ENCODE results near the gene GDF10. TPM values are rescaled to one million over a fixed set of nuclear protein-coding genes. Genes with fewer than 3 reads are reported as not detected.

The GDF10 gene
- total RNA-seq, 2 experiments from 2014 or later, result 1.4 to 1.5 TPM

GRCh38 chr10:47319784-47320183, 19.8 kb downstream of the GDF10 start:
- H3K27me3 Mint-ChIP-seq, result no peaks in the 10 kb centered on the region
- ATAC-seq, result no peak
- CTCF ChIA-PET, result interaction anchor here (1.0 to 2.8 kb wide), 2 partner anchors 272 to 273 kb away, joined by 3 to 10 read pairs; no protein-coding TSS in a partner anchor
- H3K36me3 Mint-ChIP-seq (ENCODE audit: low read depth), result no peaks in the 10 kb centered on the region
- no peak for DNase-seq
- no peak overlapping the region for H3K4me3 Mint-ChIP-seq
- no peaks in the 10 kb centered on the region for H3K9me3 Mint-ChIP-seq
- H3K4me1 Mint-ChIP-seq (ENCODE audit: low read depth), result no peaks in the 10 kb centered on the region
- no peak for TF ChIP-seq CTCF (IDR thresholded peaks at IDR 0.05)
- intact Hi-C loops (cut with micrococcal nuclease), result no loop called here
- POLR2A ChIA-PET, result no interaction called here
- no peak overlapping the region for H3K27ac Mint-ChIP-seq

DNA sequence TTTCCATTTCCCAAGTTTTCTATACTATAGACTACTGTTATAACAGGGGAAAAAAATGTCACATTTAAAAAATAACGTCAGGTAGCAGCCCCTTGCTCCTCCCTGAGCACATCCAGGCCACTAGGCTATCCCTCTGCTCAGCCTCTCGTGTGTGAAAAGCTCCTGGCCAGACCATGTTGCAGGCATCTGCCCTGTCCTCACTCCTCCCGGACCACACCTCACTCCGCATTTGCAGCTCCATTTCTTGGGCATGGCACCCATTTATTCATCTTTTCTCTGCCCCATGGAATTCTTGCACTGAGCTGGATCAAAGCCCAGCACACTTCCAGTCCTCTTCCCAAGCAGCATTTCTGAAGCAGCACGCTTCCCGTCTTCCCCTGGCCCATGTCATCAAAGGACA, 20.8 kb downstream of the GDF10 start:
- intact Hi-C loops (cut with micrococcal nuclease), result no loop called here
- DNase-seq, result no peak
- no peaks in the 10 kb centered on the region for H3K4me1 Mint-ChIP-seq (ENCODE audit: low read depth)
- no peaks in the 10 kb centered on the region for H3K9me3 Mint-ChIP-seq
- H3K27me3 Mint-ChIP-seq, result no peaks in the 10 kb centered on the region
- ChIA-PET CTCF (interaction anchor here (2.8 kb wide), 1 partner anchor 273 kb away, joined by 10 read pairs; no protein-coding TSS in a partner anchor), POLR2A (no interaction called here)
- no peaks in the 10 kb centered on the region for H3K36me3 Mint-ChIP-seq (ENCODE audit: low read depth)
- no peak overlapping the region for H3K4me3 Mint-ChIP-seq
- no peak overlapping the region for H3K27ac Mint-ChIP-seq
- no peak for TF ChIP-seq CTCF (IDR thresholded peaks at IDR 0.05)
- no peak for ATAC-seq

GRCh38 chr10:47321521-47322195, 21.7 kb downstream of the GDF10 start:
- POLR2A ChIA-PET, result no interaction called here
- H3K36me3 Mint-ChIP-seq (ENCODE audit: low read depth), result no peaks in the 10 kb centered on the region
- intact Hi-C loops (cut with micrococcal nuclease), result no loop called here
- H3K4me1 Mint-ChIP-seq (ENCODE audit: low read depth), result no peaks in the 10 kb centered on the region
- H3K4me3 Mint-ChIP-seq, result no peak overlapping the region
- H3K27me3 Mint-ChIP-seq, result no peaks in the 10 kb centered on the region
- no peak for DNase-seq
- no peak overlapping the region for H3K27ac Mint-ChIP-seq
- no peak for TF ChIP-seq CTCF (IDR thresholded peaks at IDR 0.05)
- CTCF ChIA-PET, result interaction anchor here (0.9 to 2.8 kb wide), 2 partner anchors 19 to 273 kb away, joined by 3 to 10 read pairs; no protein-coding TSS in a partner anchor
- ATAC-seq, result no peak
- H3K9me3 Mint-ChIP-seq, result no peaks in the 10 kb centered on the region

GRCh38 chr10:47322300-47323061, 22.5 kb downstream of the GDF10 start, which contains the start of gene GDF2:
Gene GDF2, plus strand, starts transcription at chr10:47322454. Its CDS starts 215 bp downstream, at chr10:47322669.
- POLR2A ChIA-PET, result no interaction called here
- H3K27ac Mint-ChIP-seq, result no peak within 1 kb of the TSS

More at GRCh38 chr10:47322300-47323061, 22.5 kb downstream of the GDF10 start, which contains the start of gene GDF2:
- DNase-seq (no peak), ATAC-seq (no peak)
- intact Hi-C loops (cut with micrococcal nuclease), result no loop called here
- Mint-ChIP-seq H3K4me1 (ENCODE audit: low read depth) (no peaks in the 10 kb centered on the region), H3K36me3 (ENCODE audit: low read depth) (no peaks in the 10 kb centered on the region), H3K27me3 (no peaks in the 10 kb centered on the region), H3K9me3 (no peaks in the 10 kb centered on the region), H3K4me3 (no peak within 1 kb of the TSS)
- CTCF ChIA-PET, result interaction anchor here (1.1 to 4.4 kb wide), 4 partner anchors 10 to 297 kb away, joined by 3 to 16 read pairs (median 9); no protein-coding TSS in a partner anchor
- TF ChIP-seq CTCF (IDR thresholded peaks at IDR 0.05), result no peak
